GM21360 (cell line): ENCODE data around the gene SLCO4A1.

Experiments
- ATAC-seq: cut with Tn5 transposase; IDR thresholded peaks from one replicate; pipeline ENCODE4 v1.9.1; 2021; ENCODE audit warnings: mild to moderate bottlenecking, moderate library complexity; ENCODE audit not compliant: unreplicated experiment

SLCO4A1 gene

GRCh38 chr20:62710221-62710885, 68.0 kb downstream of the SLCO4A1 start:
- ATAC-seq, result no peak

GRCh38 chr20:62710886-62711702, 68.8 kb downstream of the SLCO4A1 start:
- no peak for ATAC-seq

- no peak for ATAC-seq
These were observed 69.4 kb downstream of the SLCO4A1 start for GRCh38 chr20:62711703-62712101.

- no peak for ATAC-seq
These were observed 70.3 kb downstream of the SLCO4A1 start for GRCh38 chr20:62712606-62713005.

- no peak for ATAC-seq
These were observed 71.7 kb downstream of the SLCO4A1 start for GRCh38 chr20:62714006-62714405.

GRCh38 chr20:62714799-62715198, 72.5 kb downstream of the SLCO4A1 start:
- no peak for ATAC-seq

GRCh38 chr20:62715201-62715600, 72.9 kb downstream of the SLCO4A1 start:
- ATAC-seq, result no peak

GRCh38 chr20:62716198-62716940, 74.1 kb downstream of the SLCO4A1 start:
- ATAC-seq, result no peak

GRCh38 chr20:62716941-62717310, 74.6 kb downstream of the SLCO4A1 start:
- ATAC-seq, result no peak

GRCh38 chr20:62717933-62718332, 75.6 kb downstream of the SLCO4A1 start:
- ATAC-seq, result no peak

- no peak for ATAC-seq
These were observed 76.2 kb downstream of the SLCO4A1 start for GRCh38 chr20:62718546-62718945.

- no peak for ATAC-seq
These were observed 77.1 kb downstream of the SLCO4A1 start for GRCh38 chr20:62719250-62719935.
